Peyer's patch (tissue), 4 donors: Measurements from ENCODE around the gene PPARGC1A. TPM values are rescaled to one million over a fixed set of nuclear protein-coding genes. Genes with fewer than 3 reads are reported as not detected.
A peak's percentile ranks its signal among the peaks of the same experiment; 100 is the strongest.

Experiments
- DNase-seq, 3 donors: peaks; one replicate each; pipeline ENCODE4 v3.0.0-alpha.2; 2017 to 2019
- H3K27ac ChIP-seq, 4 donors: fragments of 200-600 bp; sonication (generic); one replicate each; pipeline ENCODE4 v1.5.1; 2016 to 2019
- H3K27me3 ChIP-seq, 2 donors: fragments of 200-600 bp; sonication (generic); one replicate each; pipeline ENCODE4 v1.5.1; 2019
- H3K36me3 ChIP-seq, 3 donors: fragments of 200-600 bp; sonication (generic); one replicate each; pipeline ENCODE4 v1.5.1; 2016 to 2019
- H3K4me1 ChIP-seq, 4 donors: fragments of 200-600 bp; sonication (generic); one replicate each; pipeline ENCODE4 v1.5.1; 2016 to 2019
- H3K4me3 ChIP-seq, 4 donors: fragments of 200-600 bp; sonication (generic); 1 replicate in 3 of 4; 2 replicates in 1 of 4; pipeline ENCODE4 v1.5.1; 2016 to 2019; ENCODE audit warnings: mild to moderate bottlenecking in 1 of 4
- H3K9me3 ChIP-seq, 4 donors: fragments of 200-600 bp; sonication (generic); one replicate each; pipeline ENCODE4 v1.5.1; 2016 to 2019; ENCODE audit warnings: mild to moderate bottlenecking in 1 of 4
- CTCF ChIP-seq, 6 experiments: fragments of 450-650 bp in 4 of 6; fragments of 200-600 bp in 2 of 6; sonication (generic) in 1 of 6; IDR thresholded peaks; one replicate each; pipeline ENCODE4 v1.5.1; 2017 to 2019; ENCODE audit warnings: antibody characterized with exemption in 6 of 6, mild to moderate bottlenecking in 3 of 6, moderate library complexity in 1 of 6
- POLR2A ChIP-seq, 2 donors: fragments of 450-650 bp; IDR thresholded peaks; one replicate each; pipeline ENCODE4 v1.5.1; 2017; ENCODE audit warnings: antibody characterized with exemption in 2 of 2, mild to moderate bottlenecking in 2 of 2, moderate library complexity in 2 of 2
- total RNA-seq, 4 donors: library from RNA; depleted of rRNA; stranded (reverse); fragments of >200 nt; gene quantifications; one replicate each; pipeline ENCODE4 v1.1.0, GENCODE V29; 2016

Gene PPARGC1A
- total RNA-seq, 4 donors from 2014 or later: 53.6 to 106 (median 66.0) TPM

- no peaks in the 10 kb centered on the region for H3K4me1 ChIP-seq
- no peaks in the 10 kb centered on the region for H3K36me3 ChIP-seq
- TF ChIP-seq CTCF (IDR thresholded peaks at IDR 0.05): no peak
- TF ChIP-seq POLR2A (IDR thresholded peaks at IDR 0.05): no peak
- H3K4me3 ChIP-seq: no peak overlapping the region
- no peaks in the 10 kb centered on the region for H3K9me3 ChIP-seq
- no peaks in the 10 kb centered on the region for H3K27me3 ChIP-seq
- no peak overlapping the region for H3K27ac ChIP-seq
- DNase-seq: no peak
These were observed 120.4 kb downstream of the PPARGC1A start for GRCh38 chr4:23769406-23769805.

GRCh38 chr4:23768541-23768940 lies 121.3 kb downstream of the PPARGC1A start:
- DNase-seq: no peak
- no peaks in the 10 kb centered on the region for H3K27me3 ChIP-seq
- no peak overlapping the region for H3K27ac ChIP-seq
- no peak for TF ChIP-seq POLR2A (IDR thresholded peaks at IDR 0.05)
- no peak for TF ChIP-seq CTCF (IDR thresholded peaks at IDR 0.05)
- no peaks in the 10 kb centered on the region for H3K36me3 ChIP-seq
- no peaks in the 10 kb centered on the region for H3K4me1 ChIP-seq
- H3K4me3 ChIP-seq: no peak overlapping the region
- H3K9me3 ChIP-seq: no peaks in the 10 kb centered on the region

GRCh38 chr4:23766344-23766743 lies 123.5 kb downstream of the PPARGC1A start:
- H3K9me3 ChIP-seq: no peaks in the 10 kb centered on the region
- no peaks in the 10 kb centered on the region for H3K4me1 ChIP-seq
- no peaks in the 10 kb centered on the region for H3K36me3 ChIP-seq
- no peak overlapping the region for H3K4me3 ChIP-seq
- TF ChIP-seq CTCF (IDR thresholded peaks at IDR 0.05) (no peak), POLR2A (IDR thresholded peaks at IDR 0.05) (no peak)
- DNase-seq: no peak
- H3K27ac ChIP-seq: peak overlapping the region in 1 of 4 donors; percentile 10
- no peaks in the 10 kb centered on the region for H3K27me3 ChIP-seq

- Histone ChIP-seq H3K4me1 (no peaks in the 10 kb centered on the region), H3K4me3 (no peak overlapping the region), H3K9me3 (no peaks in the 10 kb centered on the region), H3K27ac (peak overlapping the region in 2 of 4 donors; percentile 60 to 73), H3K27me3 (no peaks in the 10 kb centered on the region), H3K36me3 (no peaks in the 10 kb centered on the region)
- TF ChIP-seq POLR2A (IDR thresholded peaks at IDR 0.05) (no peak), CTCF (IDR thresholded peaks at IDR 0.05) (no peak)
- DNase-seq: peak in 2 of 3 donors; percentile 48 to 58
These were observed 126.3 kb downstream of the PPARGC1A start for GRCh38 chr4:23763559-23763958.

GRCh38 chr4:23762551-23762950 lies 127.3 kb downstream of the PPARGC1A start:
- H3K9me3 ChIP-seq: no peaks in the 10 kb centered on the region
- H3K36me3 ChIP-seq: no peaks in the 10 kb centered on the region
- no peaks in the 10 kb centered on the region for H3K4me1 ChIP-seq
- DNase-seq: peak in 1 of 3 donors; percentile 43
- no peaks in the 10 kb centered on the region for H3K27me3 ChIP-seq
- peak overlapping the region in 1 of 4 donors; percentile 27 for H3K4me3 ChIP-seq
- H3K27ac ChIP-seq: peak overlapping the region in 2 of 4 donors; percentile 60 to 77
- TF ChIP-seq POLR2A (IDR thresholded peaks at IDR 0.05): no peak
- no peak for TF ChIP-seq CTCF (IDR thresholded peaks at IDR 0.05)

GRCh38 chr4:23759066-23759465 lies 130.8 kb downstream of the PPARGC1A start:
- Histone ChIP-seq H3K4me1 (no peaks in the 10 kb centered on the region), H3K9me3 (no peaks in the 10 kb centered on the region)

More at GRCh38 chr4:23759066-23759465, 130.8 kb downstream of the PPARGC1A start:
- Histone ChIP-seq H3K36me3 (no peaks in the 10 kb centered on the region), H3K27ac (no peak overlapping the region), H3K27me3 (no peaks in the 10 kb centered on the region), H3K4me3 (no peak overlapping the region)
- no peak for TF ChIP-seq POLR2A (IDR thresholded peaks at IDR 0.05)
- TF ChIP-seq CTCF (IDR thresholded peaks at IDR 0.05): no peak
- DNase-seq: no peak
